B cell (primary cell): Measurements from ENCODE around the gene ZNF580. TPM values are rescaled to one million over a fixed set of nuclear protein-coding genes. Genes with fewer than 3 reads are reported as not detected.

Experiments used
- ATAC-seq: fragments of 200-7000 bp; cut with Tn5 transposase; one replicate; pipeline ENCODE4 v1.10.0; 2021; ENCODE audit warnings: low read depth, mild to moderate bottlenecking, moderate number of reproducible peaks, moderate library complexity
- CTCF ChIA-PET: fragments of 350-600 bp; sonication (Branson Sonifier 250); formaldehyde crosslinking; loops from one replicate; lab custom pipeline; 2021; ENCODE audit warnings: antibody characterized with exemption, inconsistent platforms; lab: Charles Lee
- POLR2A ChIA-PET: fragments of 350-600 bp; sonication (Branson Sonifier 250); formaldehyde crosslinking; loops from one replicate; lab custom pipeline; 2021; ENCODE audit warnings: antibody characterized with exemption; lab: Charles Lee
- DNase-seq: peaks from one replicate; pipeline ENCODE4 v3.0.0; 2013
- H2AFZ ChIP-seq: 2 replicates; pipeline ENCODE4 v1.6.1; 2012; ENCODE audit warnings: mild to moderate bottlenecking, low read depth, low read length; ENCODE audit not compliant: insufficient read depth, poor library complexity, severe bottlenecking
- H3K27ac ChIP-seq, 2 donors: 1 replicate in 1 of 2; 2 replicates in 1 of 2; pipeline ENCODE4 v1.5.1; 2012 to 2013; ENCODE audit warnings: low read length in 2 of 2, mild to moderate bottlenecking in 2 of 2, moderate library complexity in 1 of 2
- H3K27me3 ChIP-seq, 4 experiments: fragments of 200-600 bp in 1 of 4; sonication (generic) in 1 of 4; replicated peaks in 1 of 4; 1 replicate in 2 of 4; 2 replicates in 2 of 4; pipeline versions ENCODE4 v1.6.1 to v1.7.0; 2013 to 2016; ENCODE audit warnings: low read length in 3 of 4, mild to moderate bottlenecking in 2 of 4, mixed read lengths in 1 of 4, moderate library complexity in 1 of 4; ENCODE audit not compliant: insufficient read depth in 4 of 4, control insufficient read depth in 3 of 4; ENCODE audit errors: control extremely low read depth in 1 of 4
- H3K36me3 ChIP-seq, 2 experiments: replicated peaks in 1 of 2; 1 replicate in 1 of 2; 2 replicates in 1 of 2; pipeline versions ENCODE4 v1.6.1 to v1.7.1; 2013; ENCODE audit warnings: low read length in 1 of 2; ENCODE audit not compliant: insufficient read depth in 2 of 2, control insufficient read depth in 1 of 2; ENCODE audit errors: control extremely low read depth in 1 of 2, extremely low read depth in 1 of 2
- H3K4me1 ChIP-seq, 2 donors: fragments of 200-600 bp in 1 of 2; sonication (generic) in 1 of 2; 1 replicate in 1 of 2; 2 replicates in 1 of 2; pipeline versions ENCODE4 v1.5.1 to v1.6.1; 2013 to 2017; ENCODE audit warnings: low read length in 2 of 2; ENCODE audit not compliant: control insufficient read depth in 2 of 2, insufficient read depth in 2 of 2
- H3K4me2 ChIP-seq: replicated peaks from 2 replicates; pipeline ENCODE3; 2012; ENCODE audit warnings: mild to moderate bottlenecking, low read depth, low read length; ENCODE audit not compliant: poor library complexity, severe bottlenecking
- H3K4me3 ChIP-seq, 5 experiments: fragments of 200-600 bp in 1 of 5; sonication (generic) in 1 of 5; 1 replicate in 3 of 5; 2 replicates in 2 of 5; pipeline versions ENCODE4 v1.5.1 to v1.7.0; 2011 to 2016; ENCODE audit warnings: low read length in 4 of 5, mild to moderate bottlenecking in 4 of 5, low read depth in 2 of 5, control low read depth in 1 of 5, moderate library complexity in 1 of 5; ENCODE audit not compliant: insufficient read depth in 1 of 5; ENCODE audit errors: control extremely low read depth in 1 of 5, extremely low read depth in 1 of 5
- H3K79me2 ChIP-seq: fragments of 200-600 bp; sonication (generic); one replicate; pipeline ENCODE4 v1.6.0; 2016; ENCODE audit warnings: low read length; ENCODE audit not compliant: control insufficient read depth, insufficient read depth
- H3K9ac ChIP-seq: fragments of 200-600 bp; sonication (generic); 2 replicates; pipeline ENCODE4 v1.6.1; 2017; ENCODE audit warnings: mild to moderate bottlenecking, low read length, moderate library complexity
- H3K9me3 ChIP-seq, 3 donors: one replicate each; pipeline versions ENCODE4 v1.6.1 to v1.7.1; 2013; ENCODE audit warnings: low read length in 2 of 3; ENCODE audit not compliant: control insufficient read depth in 2 of 3, insufficient read depth in 1 of 3; ENCODE audit errors: control extremely low read depth in 1 of 3
- H4K20me1 ChIP-seq: 2 replicates; pipeline ENCODE4 v1.6.0; 2012; ENCODE audit warnings: mild to moderate bottlenecking, low read length; ENCODE audit not compliant: insufficient read depth, control insufficient read depth, poor library complexity, severe bottlenecking
- H3K27ac Mint-ChIP-seq: one replicate; pipeline ENCODE4 v1.8.0; 2021; ENCODE audit warnings: mixed read lengths
- H3K27me3 Mint-ChIP-seq: one replicate; pipeline ENCODE4 v1.8.0; 2021; ENCODE audit warnings: mixed read lengths
- H3K4me1 Mint-ChIP-seq: one replicate; pipeline ENCODE4 v1.8.0; 2021; ENCODE audit warnings: mixed read lengths
- H3K4me3 Mint-ChIP-seq: one replicate; pipeline ENCODE4 v1.8.0; 2021; ENCODE audit warnings: mixed read lengths
- H3K9me3 Mint-ChIP-seq: one replicate; pipeline ENCODE4 v1.8.0; 2022; ENCODE audit warnings: mixed read lengths; ENCODE audit not compliant: insufficient read depth
- CTCF ChIP-seq: fragments of 200-600 bp; IDR thresholded peaks from one replicate; pipeline ENCODE4 v1.8.0; 2022; ENCODE audit warnings: antibody characterized with exemption, mild to moderate bottlenecking
- EZH2 ChIP-seq: IDR thresholded peaks from 2 replicates; pipeline ENCODE4 v1.6.1; 2012; ENCODE audit warnings: borderline replicate concordance, low read depth, mild to moderate bottlenecking, moderate library complexity, low read length; ENCODE audit not compliant: insufficient read depth, poor library complexity, severe bottlenecking
- WGBS: methylation state at CpG from one replicate; pipeline ENCODE4 v1.1.5; 2013; ENCODE audit warnings: missing lambda C conversion rate; ENCODE audit not compliant: insufficient coverage; 5-methylcytosine and 5-hydroxymethylcytosine counted together
- intact Hi-C: fragments of 100-400 bp; cut with micrococcal nuclease; formaldehyde crosslinking; loops from one replicate; pipeline ENCODE4 v1.10.0; 2022
- polyA plus RNA-seq: library from polyadenylated mRNA; depleted of rRNA; stranded (reverse); fragments of >200 nt; gene quantifications from 2 replicates; pipeline ENCODE4 v1.2.3, GENCODE V29; 2012
- total RNA-seq, 2 donors: library from RNA; stranded (reverse); fragments of 120-200 nt in 1 of 2; gene quantifications; 1 replicate in 1 of 2; 2 replicates in 1 of 2; pipeline versions ENCODE4 v1.2.3 to v1.2.4, GENCODE V29; 2013 to 2022

ZNF580 gene
- total and polyA plus RNA-seq, 2 donors (not counting 1 experiment from before 2014, with no cell fraction given), result 69.8 to 101 TPM

DNA sequence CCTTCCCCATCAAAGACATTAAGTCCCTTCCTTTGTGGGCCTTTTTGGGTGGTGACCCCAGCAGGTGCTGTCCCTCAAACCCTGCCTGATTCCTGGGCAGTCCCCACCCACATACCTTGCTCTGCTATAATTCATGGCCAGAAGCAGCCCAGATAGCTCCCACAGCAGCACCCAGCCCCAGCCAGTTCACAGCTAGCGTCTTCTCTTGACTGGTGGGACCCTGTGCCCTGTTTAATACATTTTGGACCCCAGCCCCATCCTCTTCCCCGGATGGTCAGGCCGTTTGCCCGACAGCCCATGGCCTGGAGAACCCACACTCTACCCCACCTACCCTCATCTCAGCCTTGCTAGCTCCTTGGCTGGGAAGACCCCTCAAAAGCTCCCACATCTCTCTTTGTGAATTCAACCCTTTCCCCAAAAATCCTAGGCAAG, 9.3 kb downstream of the ZNF580 start:
- Histone ChIP-seq H3K9ac (no peak overlapping the region), H4K20me1 (peaks cover 4% of the 10 kb centered on the region), H2AFZ (no peak overlapping the region), H3K9me3 (no peaks in the 10 kb centered on the region), H3K27me3 (no peaks in the 10 kb centered on the region), H3K4me3 (no peak overlapping the region), H3K36me3 (peaks cover 0 to 30% of the 10 kb centered on the region in 2 experiments), H3K79me2 (peaks cover 33% of the 10 kb centered on the region), H3K27ac (no peak overlapping the region), H3K4me2 (peak overlapping the region; percentile 86), H3K4me1 (peaks cover 25 to 41% of the 10 kb centered on the region in 2 donors)
- DNase-seq, result no peak
- H3K4me1 Mint-ChIP-seq, result peaks cover 45% of the 10 kb centered on the region
- CTCF ChIA-PET, result interaction anchor here (7.2 kb wide), 1 partner anchor 15 kb away, joined by 131 read pairs; no protein-coding TSS in a partner anchor
- peak overlapping the region; percentile 86 for H3K27ac Mint-ChIP-seq
- ATAC-seq, result no peak
- H3K9me3 Mint-ChIP-seq, result no peaks in the 10 kb centered on the region
- POLR2A ChIA-PET, result interaction anchor here (0.6 to 2.0 kb wide), 4 partner anchors 17 to 161 kb away, joined by 3 to 8 read pairs (median 6); partner anchors contain the start of gene ZNF784
- 88% methylated on average over 4 of the region's 4 CpGs for WGBS
- H3K4me3 Mint-ChIP-seq, result peak overlapping the region; percentile 59
- intact Hi-C loops, result no loop called here
- H3K27me3 Mint-ChIP-seq, result no peaks in the 10 kb centered on the region
- no peak for TF ChIP-seq CTCF

DNA sequence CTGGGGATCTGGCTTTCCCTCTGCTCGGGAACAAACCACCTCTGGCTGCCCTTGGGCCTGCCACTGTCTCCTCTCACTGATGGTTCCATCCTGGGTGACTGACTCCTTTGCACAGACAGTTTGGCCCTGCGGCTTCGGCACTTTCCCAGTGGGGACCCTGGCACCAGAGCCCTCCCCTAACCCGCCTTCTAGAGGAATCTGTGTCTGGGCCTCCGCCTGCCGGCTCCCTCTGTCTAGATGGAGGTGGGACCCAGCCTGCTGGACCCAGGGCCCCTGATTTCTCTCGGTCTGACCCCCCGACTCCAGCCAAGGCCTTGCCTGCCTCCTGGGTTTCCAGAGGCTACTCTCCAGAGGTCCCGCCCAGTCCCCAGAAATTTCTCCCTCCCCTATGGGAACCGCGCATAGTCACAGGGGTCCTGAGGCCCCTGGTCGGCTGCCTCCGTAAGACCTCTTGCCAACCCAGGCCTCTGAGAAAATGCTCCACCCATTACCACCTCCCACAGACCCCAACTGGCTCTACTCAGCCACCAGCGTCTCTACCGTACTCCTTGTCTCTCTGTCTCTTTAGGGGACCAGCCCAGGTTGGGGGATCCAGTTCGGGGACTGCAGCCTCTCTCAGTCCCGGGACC, 9.9 kb downstream of the ZNF580 start:
- Histone ChIP-seq H3K27me3 (no peaks in the 10 kb centered on the region), H3K9ac (no peak overlapping the region), H2AFZ (no peak overlapping the region), H3K4me1 (peaks cover 22 to 40% of the 10 kb centered on the region in 2 donors), H3K4me3 (no peak overlapping the region), H3K36me3 (peaks cover 0 to 25% of the 10 kb centered on the region in 2 experiments), H3K79me2 (peaks cover 32% of the 10 kb centered on the region), H3K9me3 (no peaks in the 10 kb centered on the region), H4K20me1 (peaks cover 4% of the 10 kb centered on the region), H3K27ac (no peak overlapping the region), H3K4me2 (no peak overlapping the region)
- Mint-ChIP-seq H3K4me1 (peaks cover 40% of the 10 kb centered on the region), H3K9me3 (no peaks in the 10 kb centered on the region), H3K27ac (peak overlapping the region; percentile 86), H3K4me3 (peak overlapping the region; percentile 59), H3K27me3 (no peaks in the 10 kb centered on the region)
- ATAC-seq (no peak), DNase-seq (no peak)
- intact Hi-C loops, result no loop called here
- 98% methylated on average over 17 of the region's 17 CpGs for WGBS
- POLR2A ChIA-PET, result interaction anchor here (0.6 to 2.0 kb wide), 3 partner anchors 18 to 162 kb away, joined by 4 to 8 read pairs (median 8); no protein-coding TSS in a partner anchor
- TF ChIP-seq CTCF (no peak), EZH2 (no peak)
- CTCF ChIA-PET, result interaction anchor here (7.2 kb wide), 1 partner anchor 15 kb away, joined by 131 read pairs; no protein-coding TSS in a partner anchor
